ENCODE results near the gene RRAS2.
A peak's percentile ranks its signal among the peaks of the same experiment; 100 is the strongest.

Gene RRAS2

GRCh38 chr11:14335712-14336111 is 23.3 kb downstream of the RRAS2 start:
- no peak for DNase-seq

GRCh38 chr11:14334893-14335292 is 24.1 kb downstream of the RRAS2 start:
- no peak for DNase-seq

- DNase-seq = no peak
These were observed 24.8 kb downstream of the RRAS2 start for GRCh38 chr11:14334192-14334591.

- no peak for DNase-seq
These were observed 27.4 kb downstream of the RRAS2 start for GRCh38 chr11:14331476-14332136.

- no peak for DNase-seq
These were observed 28.1 kb downstream of the RRAS2 start for GRCh38 chr11:14330881-14331280.

- no peak for DNase-seq
These were observed 29.3 kb downstream of the RRAS2 start for GRCh38 chr11:14329702-14330101.

GRCh38 chr11:14327116-14327515 is 31.9 kb downstream of the RRAS2 start:
- no peak for DNase-seq

- no peak for DNase-seq
These were observed 35.8 kb downstream of the RRAS2 start for GRCh38 chr11:14323118-14323676.

- DNase-seq = no peak
These were observed 36.5 kb downstream of the RRAS2 start for GRCh38 chr11:14322510-14322909.

GRCh38 chr11:14320020-14320419 is 39.0 kb downstream of the RRAS2 start:
- no peak for DNase-seq

- DNase-seq = no peak
These were observed 40.4 kb downstream of the RRAS2 start for GRCh38 chr11:14318581-14318981.

GRCh38 chr11:14317659-14318325 is 41.2 kb downstream of the RRAS2 start:
- DNase-seq = no peak

GRCh38 chr11:14315130-14315529 is 43.9 kb downstream of the RRAS2 start:
- no peak for DNase-seq

GRCh38 chr11:14314127-14314526 is 44.9 kb downstream of the RRAS2 start:
- no peak for DNase-seq

GRCh38 chr11:14312736-14313438 is 46.1 kb downstream of the RRAS2 start:
- DNase-seq = no peak

GRCh38 chr11:14310679-14311078 is 48.3 kb downstream of the RRAS2 start:
- no peak for DNase-seq

GRCh38 chr11:14309425-14310192 is 49.4 kb downstream of the RRAS2 start:
- no peak for DNase-seq

- DNase-seq = no peak
These were observed 50.0 kb downstream of the RRAS2 start for GRCh38 chr11:14308897-14309387.

GRCh38 chr11:14308114-14308896 is 50.7 kb downstream of the RRAS2 start:
- DNase-seq = peak; percentile 33 to 50

- DNase-seq = no peak
These were observed 52.5 kb downstream of the RRAS2 start for GRCh38 chr11:14306481-14306880.

- no peak for DNase-seq
These were observed 53.3 kb downstream of the RRAS2 start for GRCh38 chr11:14305649-14306048.

GRCh38 chr11:14304601-14305000 is 54.4 kb downstream of the RRAS2 start:
- no peak for DNase-seq

All from AML-193 (cell line).